Muscle layer of duodenum (tissue), 2 donors: ENCODE measurements around the gene TRIO.

Experiments
- H3K27ac ChIP-seq: one replicate; pipeline ENCODE4 v1.7.0; 2013; ENCODE audit warnings: mild to moderate bottlenecking, low read length
- H3K27me3 ChIP-seq: one replicate; pipeline ENCODE4 v1.7.0; 2013; ENCODE audit warnings: low read depth, mild to moderate bottlenecking, control low read depth, low read length
- H3K36me3 ChIP-seq, 2 donors: one replicate each; pipeline ENCODE4 v1.7.0; 2013; ENCODE audit warnings: low read length in 2 of 2, control low read depth in 1 of 2, mild to moderate bottlenecking in 1 of 2; ENCODE audit not compliant: insufficient read depth in 2 of 2, control insufficient read depth in 1 of 2
- H3K4me1 ChIP-seq, 2 donors: one replicate each; pipeline ENCODE4 v1.7.0; 2013; ENCODE audit warnings: low read length in 2 of 2, mild to moderate bottlenecking in 2 of 2, control low read depth in 1 of 2, moderate library complexity in 1 of 2; ENCODE audit not compliant: insufficient read depth in 2 of 2, control insufficient read depth in 1 of 2
- H3K4me3 ChIP-seq, 2 donors: one replicate each; pipeline ENCODE4 v1.7.0; 2013; ENCODE audit warnings: low read length in 2 of 2, low read depth in 1 of 2, mild to moderate bottlenecking in 1 of 2
- H3K9me3 ChIP-seq, 2 donors: one replicate each; pipeline ENCODE4 v1.7.0; 2013; ENCODE audit warnings: low read length in 2 of 2, control low read depth in 1 of 2, mild to moderate bottlenecking in 1 of 2; ENCODE audit not compliant: control insufficient read depth in 1 of 2
- donor health status: healthy.

TRIO gene

GRCh38 chr5:14505310-14506139, 362.4 kb downstream of the TRIO start:
- H3K36me3 ChIP-seq = peaks cover 59 to 75% of the 10 kb centered on the region in 2 donors
- no peak overlapping the region for H3K27ac ChIP-seq
- no peaks in the 10 kb centered on the region for H3K27me3 ChIP-seq
- H3K4me3 ChIP-seq = no peak overlapping the region
- no peaks in the 10 kb centered on the region for H3K4me1 ChIP-seq
- no peaks in the 10 kb centered on the region for H3K9me3 ChIP-seq

DNA sequence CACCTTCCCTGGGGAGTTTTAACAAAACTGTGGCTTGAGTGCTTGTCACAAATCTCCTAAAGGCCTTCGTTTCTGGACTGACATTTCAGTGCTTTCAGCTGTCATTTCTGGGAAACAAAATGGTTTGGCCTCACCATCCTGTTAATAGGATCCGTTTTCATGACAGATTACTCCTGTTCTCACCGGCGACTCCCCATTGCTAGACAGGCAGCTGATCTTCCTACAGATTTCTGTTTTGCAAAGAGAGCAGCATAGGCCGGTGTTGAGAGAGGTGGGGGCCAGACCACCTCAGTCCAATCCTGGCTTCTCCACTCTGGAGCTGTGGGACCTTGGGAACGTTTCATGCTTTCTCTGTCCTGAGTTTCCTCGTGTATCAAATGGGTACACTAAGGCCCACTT, 363.0 kb downstream of the TRIO start:
- Histone ChIP-seq H3K4me1 (no peaks in the 10 kb centered on the region), H3K4me3 (no peak overlapping the region), H3K27ac (no peak overlapping the region), H3K27me3 (no peaks in the 10 kb centered on the region), H3K9me3 (no peaks in the 10 kb centered on the region), H3K36me3 (peaks cover 59 to 72% of the 10 kb centered on the region in 2 donors)

DNA sequence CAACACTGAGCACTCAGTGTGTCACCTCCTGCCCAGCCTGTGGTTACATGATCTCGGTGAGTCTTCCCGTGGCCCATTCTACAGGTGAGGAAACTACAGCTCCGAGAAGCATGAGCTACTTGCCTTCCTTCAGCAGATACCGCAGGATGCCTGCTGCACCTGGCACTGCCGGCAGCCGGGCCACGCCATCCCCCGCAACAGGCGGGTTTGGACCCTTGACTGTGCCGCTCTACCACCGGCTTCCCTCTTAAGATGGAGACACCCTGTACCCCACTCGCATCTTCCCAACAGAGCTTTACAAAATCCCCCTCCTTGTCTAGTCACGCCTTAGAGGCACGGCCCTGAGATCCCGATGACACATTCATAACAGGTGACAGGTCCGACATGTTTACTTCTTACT, 363.5 kb downstream of the TRIO start:
- peaks cover 56 to 67% of the 10 kb centered on the region in 2 donors for H3K36me3 ChIP-seq

DNA sequence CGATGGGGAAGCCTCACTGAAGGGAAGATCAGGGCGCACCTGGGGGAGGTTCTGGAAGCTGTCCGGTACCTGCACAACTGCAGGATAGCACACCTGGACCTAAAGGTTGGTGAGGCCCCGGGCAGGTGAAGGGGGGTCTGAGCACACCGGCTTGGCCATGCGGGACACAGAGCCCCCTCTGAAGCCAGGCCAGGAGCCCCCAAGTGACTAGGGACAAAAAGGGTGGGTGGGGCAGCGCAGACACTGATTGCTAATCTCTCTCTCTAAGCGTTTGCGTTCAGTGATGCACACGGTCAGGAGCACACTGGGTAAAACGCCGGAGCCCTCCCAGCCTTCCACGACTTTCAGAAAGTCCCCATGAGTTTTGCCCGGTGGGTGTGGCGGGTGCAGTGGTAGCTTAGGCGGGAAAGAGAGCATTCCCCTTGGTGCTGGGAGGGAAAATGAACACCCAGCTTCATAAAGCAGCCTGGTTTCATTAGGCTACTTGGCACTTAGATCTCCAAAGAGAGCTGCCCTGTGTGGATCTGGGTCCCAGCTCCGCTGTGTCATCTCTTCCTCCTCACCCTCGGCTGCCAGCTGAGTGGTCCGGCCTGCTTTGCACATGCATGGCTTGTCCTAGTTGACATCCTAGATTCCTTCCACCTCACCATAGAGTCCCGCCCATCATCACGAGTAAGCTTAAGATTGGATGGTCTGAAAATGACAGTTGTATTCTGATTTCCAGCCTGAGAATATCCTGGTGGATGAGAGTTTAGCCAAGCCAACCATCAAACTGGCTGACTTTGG, 364.2 kb downstream of the TRIO start:
- H3K4me1 ChIP-seq = no peaks in the 10 kb centered on the region
- peaks cover 55 to 63% of the 10 kb centered on the region in 2 donors for H3K36me3 ChIP-seq
- H3K9me3 ChIP-seq = no peaks in the 10 kb centered on the region
- H3K27me3 ChIP-seq = no peaks in the 10 kb centered on the region
- no peak overlapping the region for H3K4me3 ChIP-seq
- no peak overlapping the region for H3K27ac ChIP-seq

More for the DNA sequence above, 363.5 kb downstream of the TRIO start:
- Histone ChIP-seq H3K9me3 (no peaks in the 10 kb centered on the region), H3K4me1 (no peaks in the 10 kb centered on the region), H3K27me3 (no peaks in the 10 kb centered on the region), H3K4me3 (no peak overlapping the region), H3K27ac (no peak overlapping the region)

- Histone ChIP-seq H3K4me1 (no peaks in the 10 kb centered on the region), H3K27ac (no peak overlapping the region), H3K27me3 (no peaks in the 10 kb centered on the region), H3K4me3 (no peak overlapping the region), H3K36me3 (peaks cover 48 to 56% of the 10 kb centered on the region in 2 donors), H3K9me3 (no peaks in the 10 kb centered on the region)
Observed at GRCh38 chr5:14508046-14508445, 364.9 kb downstream of the TRIO start.

GRCh38 chr5:14509556-14509955, 366.4 kb downstream of the TRIO start:
- peaks cover 33 to 41% of the 10 kb centered on the region in 2 donors for H3K36me3 ChIP-seq
- no peak overlapping the region for H3K27ac ChIP-seq

DNA sequence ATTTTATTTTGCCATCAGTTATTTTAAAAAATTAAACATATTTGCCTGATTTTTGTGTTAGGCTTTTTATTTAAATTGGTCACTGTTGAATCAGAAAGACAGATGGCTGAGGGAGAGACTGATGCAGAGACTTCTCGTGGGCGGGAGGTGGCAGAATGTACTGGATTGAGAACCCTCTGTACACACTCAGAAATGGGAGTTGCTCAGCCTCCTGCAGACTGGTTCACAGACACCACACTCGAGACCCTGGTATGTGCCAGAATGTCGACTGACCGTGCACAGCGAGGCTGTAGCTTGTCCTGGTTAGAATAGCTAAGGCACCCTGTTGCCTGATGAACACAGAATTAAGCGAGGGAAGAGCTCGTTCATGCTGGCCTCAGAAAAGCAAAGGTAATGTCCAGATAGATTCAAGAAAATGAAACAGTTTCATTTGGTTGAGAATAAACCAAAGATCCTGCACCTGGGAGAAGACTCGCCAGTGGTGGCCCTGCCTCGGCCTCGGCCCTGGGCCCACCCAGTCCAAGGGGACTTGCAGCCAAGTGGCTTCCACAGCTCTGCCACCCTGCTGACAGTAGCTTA, 367.1 kb downstream of the TRIO start:
- H3K27me3 ChIP-seq = no peaks in the 10 kb centered on the region
- no peak overlapping the region for H3K4me3 ChIP-seq
- no peaks in the 10 kb centered on the region for H3K4me1 ChIP-seq
- no peak overlapping the region for H3K27ac ChIP-seq
- H3K36me3 ChIP-seq = peaks cover 27 to 34% of the 10 kb centered on the region in 2 donors
- H3K9me3 ChIP-seq = no peaks in the 10 kb centered on the region

More at GRCh38 chr5:14509556-14509955, 366.4 kb downstream of the TRIO start:
- H3K27me3 ChIP-seq = no peaks in the 10 kb centered on the region
- no peaks in the 10 kb centered on the region for H3K4me1 ChIP-seq
- H3K9me3 ChIP-seq = no peaks in the 10 kb centered on the region
- H3K4me3 ChIP-seq = no peak overlapping the region

DNA sequence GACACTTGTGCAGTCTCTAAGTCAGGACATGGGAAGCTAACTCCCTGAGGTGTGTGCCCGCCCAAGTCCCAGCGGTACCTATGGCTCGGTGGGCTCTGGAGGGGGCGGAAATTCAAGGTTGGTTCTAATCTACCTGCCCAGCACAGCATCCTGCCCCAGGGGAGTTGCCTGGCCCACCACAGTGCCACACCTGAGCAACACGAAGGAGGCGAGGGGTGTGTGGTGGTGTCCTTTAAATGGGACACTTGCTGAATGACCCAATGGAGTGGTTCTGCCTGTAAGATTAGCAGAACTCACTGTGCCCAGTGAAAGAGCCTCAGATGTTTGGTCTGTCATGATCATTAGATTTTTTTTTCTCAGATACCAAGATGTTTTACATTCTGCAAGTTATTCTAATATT, 367.7 kb downstream of the TRIO start:
- H3K27me3 ChIP-seq = no peaks in the 10 kb centered on the region
- no peaks in the 10 kb centered on the region for H3K9me3 ChIP-seq
- peaks cover 26 to 29% of the 10 kb centered on the region in 2 donors for H3K36me3 ChIP-seq
- no peaks in the 10 kb centered on the region for H3K4me1 ChIP-seq
- no peak overlapping the region for H3K27ac ChIP-seq
- no peak overlapping the region for H3K4me3 ChIP-seq

- Histone ChIP-seq H3K27me3 (no peaks in the 10 kb centered on the region), H3K27ac (no peak overlapping the region), H3K36me3 (peaks cover 11 to 12% of the 10 kb centered on the region in 2 donors), H3K9me3 (no peaks in the 10 kb centered on the region), H3K4me3 (no peak overlapping the region), H3K4me1 (no peaks in the 10 kb centered on the region)
Observed at GRCh38 chr5:14512574-14512973, 369.4 kb downstream of the TRIO start.

- no peak overlapping the region for H3K27ac ChIP-seq
- H3K4me1 ChIP-seq = no peaks in the 10 kb centered on the region
- no peaks in the 10 kb centered on the region for H3K27me3 ChIP-seq
- H3K4me3 ChIP-seq = no peak overlapping the region
- H3K9me3 ChIP-seq = no peaks in the 10 kb centered on the region
- peaks cover 5% of the 10 kb centered on the region in 2 donors for H3K36me3 ChIP-seq
Observed at GRCh38 chr5:14513266-14513665, 370.1 kb downstream of the TRIO start.

DNA sequence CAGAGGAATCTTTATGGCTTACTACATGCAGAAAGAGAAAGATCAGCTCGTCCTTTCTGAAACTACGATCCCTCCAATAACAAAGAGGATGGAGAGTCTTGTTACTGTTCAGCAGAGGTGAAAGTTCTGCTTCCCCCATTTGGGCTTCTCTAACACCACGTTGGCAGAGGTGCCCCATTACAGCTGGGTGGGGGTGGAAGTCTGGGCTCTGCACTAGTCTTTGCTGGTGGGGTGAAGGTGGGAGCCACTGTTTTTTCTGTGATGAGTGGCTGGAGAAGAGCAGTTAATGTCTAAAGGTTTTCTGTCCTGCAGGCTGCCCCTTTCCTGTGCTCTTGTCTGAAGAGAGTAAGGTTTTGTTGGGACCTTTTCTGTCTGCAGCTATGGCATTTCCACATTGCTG, 373.8 kb downstream of the TRIO start:
- Histone ChIP-seq H3K36me3 (no peaks in the 10 kb centered on the region), H3K27me3 (no peaks in the 10 kb centered on the region), H3K9me3 (no peaks in the 10 kb centered on the region), H3K4me3 (no peak overlapping the region), H3K27ac (no peak overlapping the region), H3K4me1 (no peaks in the 10 kb centered on the region)
